Erythroblast (primary cell): ENCODE data around the gene PLEKHG3.

Source experiments
- DNase-seq, 2 experiments: peaks; one replicate each; lab custom pipeline; 2025; lab: John Stamatoyannopoulos, UW
- GATA1 ChIP-seq: IDR thresholded peaks from 2 replicates; pipeline ENCODE4 v1.6.1; 2011; ENCODE audit warnings: low read depth, mild to moderate bottlenecking, control low read depth, low read length, moderate library complexity
- POLR2A ChIP-seq: IDR thresholded peaks from 2 replicates; pipeline ENCODE4 v1.6.1; 2011; ENCODE audit warnings: mild to moderate bottlenecking, low read length

PLEKHG3 gene

DNA sequence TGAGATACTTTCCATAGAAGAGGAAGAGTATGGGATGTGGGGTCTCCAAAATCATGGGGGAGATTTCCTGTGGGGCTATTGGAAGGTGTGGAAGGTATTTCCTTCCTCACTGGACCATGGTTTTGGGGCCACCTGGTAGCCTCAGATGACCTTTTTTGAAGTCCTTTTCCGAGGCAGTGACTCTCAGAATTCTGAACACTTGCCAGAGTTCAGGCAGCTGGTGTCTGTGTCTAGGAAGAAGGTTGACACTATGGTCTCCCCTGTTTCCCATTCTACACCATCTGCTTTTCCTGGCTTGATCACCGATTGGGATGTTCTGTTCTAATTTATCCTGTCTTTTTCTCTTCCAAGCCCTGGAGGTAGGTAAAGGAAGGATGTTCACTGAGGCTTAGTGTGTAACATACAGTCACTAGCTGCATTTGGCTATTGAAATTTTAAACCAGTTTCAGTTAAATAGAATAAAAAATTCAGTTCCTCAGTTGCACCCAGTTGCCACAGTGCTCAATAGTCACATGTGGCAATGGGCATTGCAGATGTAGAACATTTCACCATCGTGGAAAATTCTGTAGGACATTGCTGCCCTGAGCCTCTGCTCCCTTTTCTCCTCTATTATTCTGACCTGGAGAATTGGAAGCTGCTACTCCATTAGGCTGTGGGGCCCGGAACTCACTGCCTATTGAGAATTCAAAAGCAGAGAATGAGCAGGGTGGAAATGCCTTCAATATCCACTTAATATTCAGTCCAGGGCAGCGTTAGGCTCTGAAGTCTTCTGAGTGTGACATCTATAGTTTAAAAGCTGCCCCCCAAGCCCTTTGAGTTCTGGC lies 11.0 kb upstream of the PLEKHG3 start:
- TF ChIP-seq GATA1, result no peak
- TF ChIP-seq POLR2A, result no peak
- no peak for DNase-seq

DNA sequence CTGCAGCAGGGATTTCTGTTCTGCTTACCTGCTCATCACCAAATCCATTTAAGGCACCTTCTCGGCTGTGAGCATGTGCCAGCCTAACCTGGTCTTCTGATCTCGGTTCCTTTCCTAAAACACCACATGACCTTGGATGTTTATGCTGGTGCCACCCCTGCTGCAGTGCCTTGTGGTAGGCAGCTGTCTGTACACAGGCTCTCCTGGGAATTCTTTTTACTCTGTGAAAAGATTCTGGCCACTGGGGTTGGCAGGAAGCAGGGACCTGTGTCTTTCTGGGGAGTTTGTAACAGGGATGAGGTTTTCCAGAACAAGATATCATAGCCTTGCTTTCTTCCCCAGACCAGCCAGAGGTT lies 10.4 kb upstream of the PLEKHG3 start:
- DNase-seq, result no peak
- no peak for TF ChIP-seq GATA1
- no peak for TF ChIP-seq POLR2A

DNA sequence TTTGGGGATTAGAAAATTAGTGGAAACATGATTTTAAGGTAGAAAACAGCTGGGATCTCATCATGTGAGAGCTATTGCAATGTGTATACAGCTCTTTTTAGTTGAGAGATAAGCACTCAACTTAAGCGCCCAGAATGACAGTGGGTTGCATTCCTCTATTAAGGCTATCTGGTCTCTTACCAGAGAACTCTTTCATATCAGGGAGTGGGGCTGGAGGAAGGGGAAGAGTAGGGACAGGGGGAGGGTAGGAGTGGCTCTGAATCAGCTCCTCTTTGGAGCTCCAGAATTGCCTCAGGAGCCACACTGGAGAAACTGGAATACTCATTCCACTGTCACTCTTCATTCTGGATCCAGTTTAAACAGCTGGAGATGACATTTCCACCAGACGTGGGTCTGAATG lies 9.2 kb upstream of the PLEKHG3 start:
- no peak for DNase-seq
- TF ChIP-seq POLR2A (no peak), GATA1 (no peak)

- no peak for TF ChIP-seq POLR2A
- TF ChIP-seq GATA1, result no peak
- no peak for DNase-seq
These were observed 7.8 kb upstream of the PLEKHG3 start for GRCh38 chr14:64696355-64696857.

GRCh38 chr14:64698903-64699302 lies 5.3 kb upstream of the PLEKHG3 start:
- DNase-seq, result no peak
- TF ChIP-seq POLR2A (no peak), GATA1 (no peak)

DNA sequence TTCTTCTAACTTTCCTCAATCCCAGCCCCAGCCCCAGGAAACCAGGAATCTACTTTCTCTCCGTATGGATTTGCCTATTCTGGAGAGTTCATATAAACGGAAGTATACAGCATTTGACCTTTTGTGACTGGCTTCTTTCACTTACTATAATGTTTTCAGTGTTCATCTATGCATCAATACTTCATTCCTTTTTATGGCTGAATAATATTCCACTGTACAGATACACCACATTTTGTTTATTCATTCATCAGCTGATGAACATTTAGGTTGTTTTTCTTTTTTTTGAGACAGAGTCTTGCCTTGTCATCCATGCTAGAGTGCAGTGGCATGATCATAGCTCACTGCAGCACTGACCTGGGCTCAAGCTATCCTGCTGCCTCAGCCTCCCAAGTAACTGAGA lies 3.9 kb upstream of the PLEKHG3 start:
- TF ChIP-seq POLR2A (no peak), GATA1 (no peak)

DNA sequence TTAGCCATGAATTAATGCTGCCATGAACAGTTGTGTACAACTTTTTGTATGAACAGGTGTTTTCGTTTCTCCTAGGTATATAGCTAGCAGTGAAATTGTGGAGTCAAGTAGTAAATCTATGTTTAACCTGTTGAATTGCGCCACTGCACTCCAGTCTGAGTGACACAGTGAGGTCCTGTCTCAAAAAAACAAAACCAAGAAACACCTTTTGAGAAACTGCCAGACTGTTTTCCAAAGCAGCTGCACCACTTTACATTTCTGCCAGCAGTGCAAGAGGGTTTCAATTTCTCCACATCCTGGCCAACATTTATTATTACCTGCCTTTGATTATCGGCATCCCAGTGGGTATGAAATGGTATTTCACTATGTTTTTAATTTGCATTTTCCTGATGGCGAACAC lies 3.3 kb upstream of the PLEKHG3 start:
- no peak for TF ChIP-seq GATA1
- no peak for TF ChIP-seq POLR2A
- no peak for DNase-seq

More for the DNA sequence above, 3.9 kb upstream of the PLEKHG3 start:
- DNase-seq, result no peak

DNA sequence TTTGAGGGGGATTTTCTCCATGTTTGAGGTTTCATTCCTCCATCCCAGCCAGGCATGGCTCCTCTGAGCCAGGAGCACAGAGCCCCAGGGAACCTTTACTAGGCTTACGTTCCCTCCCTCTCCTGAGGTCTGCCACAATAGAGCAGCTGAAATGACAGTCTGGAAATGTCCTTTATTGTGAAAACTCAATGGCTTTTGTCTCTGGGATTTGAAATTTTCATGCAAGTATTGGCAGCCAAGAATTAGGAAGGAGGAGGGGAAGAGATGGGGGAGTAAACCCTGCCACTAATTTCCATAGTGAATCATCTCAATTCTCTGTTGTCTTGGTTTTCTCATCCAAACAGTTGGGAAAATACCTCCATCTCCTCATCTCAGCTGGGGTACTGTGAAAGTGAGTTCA lies 2.6 kb upstream of the PLEKHG3 start:
- no peak for DNase-seq
- TF ChIP-seq POLR2A (no peak), GATA1 (no peak)

- TF ChIP-seq POLR2A (no peak), GATA1 (no peak)
- DNase-seq, result peak in 1 of 2 experiments; percentile 17
These were observed 1.5 kb upstream of the PLEKHG3 start for GRCh38 chr14:64702493-64703394.

DNA sequence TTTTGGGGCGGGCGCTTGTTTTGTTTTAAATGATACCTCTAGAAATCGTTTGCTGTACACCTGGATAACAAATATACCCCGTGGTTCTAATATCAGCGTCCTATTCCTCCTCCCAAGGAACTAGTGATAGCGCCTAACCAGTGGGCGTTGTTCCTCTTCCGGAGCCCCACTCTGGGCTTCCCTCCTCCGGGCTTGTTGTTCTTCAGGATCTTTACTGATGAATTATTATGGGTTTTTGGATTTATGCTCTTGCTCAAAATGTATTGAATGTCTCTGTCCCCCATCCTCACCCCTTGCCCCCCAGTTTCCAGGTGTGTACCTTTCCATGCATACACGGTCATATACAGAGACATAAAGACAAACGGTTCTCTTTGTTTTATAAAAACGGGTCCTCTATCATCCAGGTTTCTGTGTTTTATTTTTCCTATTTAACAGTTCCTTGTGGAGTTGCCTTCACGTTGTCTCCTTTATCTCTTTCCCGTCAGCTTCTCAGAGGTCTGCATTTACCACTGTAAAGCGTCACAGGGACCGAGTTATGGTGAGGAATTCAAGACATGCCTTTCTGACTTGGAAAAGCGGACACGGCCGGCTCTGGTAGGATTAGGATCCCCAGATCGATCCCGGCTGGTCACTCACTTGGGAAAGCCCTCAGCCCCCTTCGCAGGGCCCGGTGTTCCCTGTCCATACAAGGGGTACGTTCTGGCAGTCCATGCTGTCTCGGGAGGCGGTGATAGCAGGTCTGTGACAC lies 655 bp upstream of the PLEKHG3 start:
- TF ChIP-seq GATA1, result no peak
- TF ChIP-seq POLR2A, result no peak
- DNase-seq, result peak in 1 of 2 experiments; percentile 35

- TF ChIP-seq POLR2A (no peak), GATA1 (no peak)
- peak; percentile 38 to 41 for DNase-seq
These were observed 638 bp downstream of the PLEKHG3 start for GRCh38 chr14:64704743-64705380.

DNA sequence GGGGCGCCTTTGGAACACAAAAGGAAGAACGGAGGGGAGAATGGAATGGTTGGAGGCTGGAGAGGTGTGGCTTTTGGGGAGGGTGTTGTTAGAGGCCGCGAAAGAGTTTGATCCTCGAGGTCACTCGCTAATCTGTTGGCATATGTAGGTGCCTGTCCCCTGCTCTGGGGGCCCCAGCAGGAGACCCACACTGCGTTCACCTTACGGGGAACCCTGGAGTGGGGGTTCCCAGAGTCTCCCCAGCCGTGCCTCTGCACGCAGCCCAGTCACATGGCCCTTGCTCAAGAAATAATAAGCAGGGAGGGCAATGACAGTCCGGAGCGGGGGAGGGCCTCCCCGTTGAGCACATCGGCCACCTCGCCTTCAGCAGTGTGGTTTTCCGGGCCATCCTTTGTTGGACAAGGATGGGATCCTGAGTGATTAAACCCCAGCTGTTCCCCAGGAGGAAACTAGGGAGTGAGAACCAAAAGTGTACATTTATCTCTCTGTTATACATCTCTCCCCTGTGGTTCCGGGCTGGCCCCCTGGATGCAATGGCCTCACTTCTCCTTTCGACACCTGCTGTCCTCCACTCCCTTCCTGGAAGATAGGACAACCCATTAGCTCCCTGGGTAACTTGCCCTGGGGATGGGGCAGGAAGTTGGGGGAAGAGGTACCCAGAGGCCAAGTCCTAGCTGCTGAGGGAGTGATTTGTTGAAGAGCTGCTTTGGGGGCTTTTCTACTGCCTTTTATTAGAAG lies 1.3 kb downstream of the PLEKHG3 start:
- TF ChIP-seq GATA1, result no peak
- no peak for TF ChIP-seq POLR2A
- no peak for DNase-seq

- TF ChIP-seq GATA1, result no peak
- no peak for TF ChIP-seq POLR2A
- DNase-seq, result no peak
These were observed 1.9 kb downstream of the PLEKHG3 start for GRCh38 chr14:64706119-64706592.
